ENCODE results near the gene TECTA.
"Not testable (repeated sequence)": the region's sequence is repeated elsewhere in the genome, so short reads cannot be mapped to it uniquely, and the experiment has no call there.

TECTA gene

GRCh38 chr11:121229495-121230215 lies 128.6 kb downstream of the TECTA start:
- DNase-seq (ENCODE audit: low spot score), result no peak

- no peak for DNase-seq (ENCODE audit: low spot score)
Observed at GRCh38 chr11:121231576-121232278, 130.7 kb downstream of the TECTA start.

- DNase-seq (ENCODE audit: low spot score), result no peak
Observed at GRCh38 chr11:121235057-121235456, 134.0 kb downstream of the TECTA start.

GRCh38 chr11:121236115-121237001 lies 135.3 kb downstream of the TECTA start:
- no peak for DNase-seq (ENCODE audit: low spot score)

GRCh38 chr11:121237247-121237646 lies 136.2 kb downstream of the TECTA start:
- DNase-seq (ENCODE audit: low spot score), result not testable (repeated sequence)

- DNase-seq (ENCODE audit: low spot score), result no peak
Observed at GRCh38 chr11:121237686-121238658, 136.9 kb downstream of the TECTA start.

- no peak for DNase-seq (ENCODE audit: low spot score)
Observed at GRCh38 chr11:121238956-121239355, 137.9 kb downstream of the TECTA start.

- DNase-seq (ENCODE audit: low spot score), result not testable (repeated sequence)
Observed at GRCh38 chr11:121240001-121240400, 139.0 kb downstream of the TECTA start.

- no peak for DNase-seq (ENCODE audit: low spot score)
Observed at GRCh38 chr11:121240650-121241303, 139.7 kb downstream of the TECTA start.

Data from AG08396 (cell line).